PC-3 (cell line): ENCODE results near the gene KIF6.

Source experiments
- CTCF ChIP-seq: fragments of 300-600 bp; sonication (generic); conservative IDR thresholded peaks from 2 replicates; pipeline ENCODE4 v1.5.1; 2017; ENCODE audit warnings: antibody characterized with exemption, low read depth, mild to moderate bottlenecking, low read length
- EZH2 ChIP-seq: fragments of 300-600 bp; sonication (generic); IDR thresholded peaks from one replicate; pipeline ENCODE4 v1.6.1; 2017; ENCODE audit warnings: antibody characterized with exemption, mild to moderate bottlenecking, low read length; ENCODE audit not compliant: unreplicated experiment
- EZH2phosphoT487 ChIP-seq: fragments of 300-600 bp; sonication (generic); IDR thresholded peaks from 2 replicates; pipeline ENCODE4 v1.6.1; 2018; ENCODE audit warnings: mild to moderate bottlenecking, antibody characterized with exemption, low read length, borderline replicate concordance

- TF ChIP-seq CTCF = no peak
- TF ChIP-seq EZH2phosphoT487 = no peak
- no peak for TF ChIP-seq EZH2
Observed at GRCh38 chr6:39702265-39702664, 22.9 kb downstream of the KIF6 start.
